D341Med (cell line): ENCODE measurements around the gene ASPHD2.
"Not testable (repeated sequence)": the region's sequence is repeated elsewhere in the genome, so short reads cannot be mapped to it uniquely, and the experiment has no call there.

Source experiments
- DNase-seq: peaks from one replicate; pipeline ENCODE4 v3.0.0; 2012; ENCODE audit warnings: low spot score

The ASPHD2 gene, protein sequence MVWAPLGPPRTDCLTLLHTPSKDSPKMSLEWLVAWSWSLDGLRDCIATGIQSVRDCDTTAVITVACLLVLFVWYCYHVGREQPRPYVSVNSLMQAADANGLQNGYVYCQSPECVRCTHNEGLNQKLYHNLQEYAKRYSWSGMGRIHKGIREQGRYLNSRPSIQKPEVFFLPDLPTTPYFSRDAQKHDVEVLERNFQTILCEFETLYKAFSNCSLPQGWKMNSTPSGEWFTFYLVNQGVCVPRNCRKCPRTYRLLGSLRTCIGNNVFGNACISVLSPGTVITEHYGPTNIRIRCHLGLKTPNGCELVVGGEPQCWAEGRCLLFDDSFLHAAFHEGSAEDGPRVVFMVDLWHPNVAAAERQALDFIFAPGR

DNA sequence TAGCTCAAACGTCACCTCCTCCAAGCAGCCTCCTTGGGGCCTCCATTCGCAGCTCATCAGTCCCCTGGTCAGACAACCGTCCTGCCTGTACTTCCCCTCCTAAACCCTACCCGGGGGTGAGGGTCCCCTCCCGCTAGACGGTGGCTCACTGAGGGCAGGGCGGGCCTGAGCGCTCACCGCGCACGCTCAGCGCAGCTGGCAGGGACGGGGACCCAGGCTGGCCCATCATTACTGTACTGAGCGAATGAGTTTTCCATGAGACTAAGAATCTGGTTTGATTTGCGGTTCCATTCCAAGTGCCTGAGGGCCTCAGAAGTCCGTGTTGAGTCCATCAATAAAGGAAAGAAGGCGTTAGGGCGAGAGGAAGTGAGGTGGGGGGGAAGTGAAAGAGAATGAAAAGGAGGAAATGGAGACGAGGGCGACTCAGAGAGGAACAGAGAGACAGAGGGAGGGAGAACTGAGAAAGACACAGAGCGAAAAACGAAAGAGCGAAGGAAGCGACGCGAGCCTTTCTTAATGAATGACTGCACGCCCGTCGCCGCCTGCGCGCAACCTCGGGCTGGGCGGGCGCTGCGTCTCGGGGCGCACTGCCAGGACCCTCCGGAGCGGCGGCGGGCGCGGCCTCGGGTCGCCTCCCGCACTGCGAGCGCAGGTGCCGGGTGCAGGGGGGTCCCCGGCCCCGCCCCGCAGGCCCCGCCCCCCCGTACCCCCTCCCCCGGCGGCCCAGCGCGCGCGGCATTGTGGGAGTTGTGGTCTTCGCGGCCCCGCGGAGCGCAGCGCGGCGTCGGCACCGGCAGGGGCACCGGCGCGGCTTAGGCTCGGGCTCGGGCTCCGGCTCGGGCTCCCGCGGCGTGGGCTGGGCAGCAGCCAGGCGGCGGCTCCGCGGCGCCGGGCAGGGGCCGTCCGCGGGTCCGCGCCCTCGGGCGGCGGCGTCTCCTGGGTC lies at the start of gene ASPHD2:
Gene ASPHD2 (plus strand): TSS at position 746 of the 943 bp plus-strand sequence. CDS start 4,356 bp downstream, outside the sequence.
- DNase-seq, result peak; percentile 95

GRCh38 chr22:26380072-26380830 lies 48.8 kb upstream of the ASPHD2 start:
- DNase-seq, result no peak

GRCh38 chr22:26382782-26383181 lies 46.3 kb upstream of the ASPHD2 start:
- no peak for DNase-seq

DNA sequence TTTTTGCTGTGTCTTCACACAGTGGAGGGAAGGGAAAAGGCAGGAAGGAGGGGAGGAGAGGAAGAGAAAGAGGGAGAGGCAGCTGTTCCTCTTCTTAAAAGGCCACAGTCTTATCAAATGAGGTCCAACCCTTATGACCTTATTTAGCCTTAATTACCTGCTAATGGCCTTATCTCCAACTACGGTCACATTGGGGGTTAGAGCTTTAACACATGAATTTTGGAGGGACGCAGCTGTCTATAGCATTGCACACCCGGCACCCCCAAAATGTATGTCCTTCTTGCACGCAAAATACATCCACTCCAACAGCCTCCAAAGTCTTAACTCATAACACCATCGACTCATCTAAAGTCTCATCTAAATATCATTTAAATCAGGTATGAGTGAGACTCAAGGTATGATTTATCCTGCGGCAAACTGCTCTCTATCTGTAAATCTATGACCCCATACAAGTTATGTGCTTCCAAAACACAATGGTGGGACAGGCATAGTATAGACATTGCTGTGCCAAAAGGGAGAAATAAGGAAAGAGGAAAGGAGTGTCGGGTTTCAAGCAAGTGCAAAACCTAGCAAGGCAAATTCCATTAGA lies 45.0 kb upstream of the ASPHD2 start:
- DNase-seq, result no peak

DNA sequence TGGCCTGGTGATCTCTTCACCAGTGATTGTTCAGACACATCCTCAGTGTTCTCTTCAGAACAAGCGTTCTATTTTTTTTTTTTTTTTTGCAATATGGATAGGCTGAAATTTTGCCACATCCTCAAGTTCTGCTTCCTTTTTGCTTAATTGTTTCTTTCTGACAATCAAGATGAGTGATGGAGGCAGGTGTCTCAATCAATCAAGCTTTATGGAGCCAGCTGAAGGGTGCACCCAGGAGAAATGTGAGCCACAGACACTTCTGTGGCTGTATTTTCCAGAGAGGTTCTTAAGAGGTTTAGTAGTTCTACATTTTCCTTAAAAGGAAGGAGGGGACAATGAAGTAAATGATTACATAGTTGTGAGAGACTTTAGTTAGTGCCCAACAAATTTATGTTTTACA lies 43.9 kb upstream of the ASPHD2 start:
- no peak for DNase-seq

- no peak for DNase-seq
Measured at GRCh38 chr22:26389125-26389524, 39.9 kb upstream of the ASPHD2 start.

DNA sequence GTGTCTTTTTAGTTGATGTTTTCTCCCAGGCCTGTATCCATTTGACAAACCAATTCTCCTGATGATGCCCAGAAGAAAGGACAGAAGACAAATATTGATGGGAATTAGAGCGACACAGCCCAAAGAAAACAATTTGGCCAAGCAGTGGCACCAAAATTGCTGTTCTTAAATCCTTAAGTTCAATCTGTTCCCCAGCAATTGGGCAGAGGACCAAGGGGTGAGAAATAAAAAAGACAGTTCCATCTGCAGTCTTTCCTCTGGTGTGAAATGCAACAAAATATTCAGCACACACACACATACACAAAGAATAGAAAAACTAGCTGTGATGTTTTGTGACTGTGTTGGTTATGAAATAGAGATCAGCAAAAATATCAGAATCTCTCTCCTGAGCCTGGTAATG lies 38.0 kb upstream of the ASPHD2 start:
- DNase-seq, result no peak

GRCh38 chr22:26391623-26392022 lies 37.4 kb upstream of the ASPHD2 start:
- no peak for DNase-seq

- no peak for DNase-seq
Measured at GRCh38 chr22:26393929-26394328, 35.1 kb upstream of the ASPHD2 start.

- no peak for DNase-seq
Measured at GRCh38 chr22:26394777-26395176, 34.3 kb upstream of the ASPHD2 start.

DNA sequence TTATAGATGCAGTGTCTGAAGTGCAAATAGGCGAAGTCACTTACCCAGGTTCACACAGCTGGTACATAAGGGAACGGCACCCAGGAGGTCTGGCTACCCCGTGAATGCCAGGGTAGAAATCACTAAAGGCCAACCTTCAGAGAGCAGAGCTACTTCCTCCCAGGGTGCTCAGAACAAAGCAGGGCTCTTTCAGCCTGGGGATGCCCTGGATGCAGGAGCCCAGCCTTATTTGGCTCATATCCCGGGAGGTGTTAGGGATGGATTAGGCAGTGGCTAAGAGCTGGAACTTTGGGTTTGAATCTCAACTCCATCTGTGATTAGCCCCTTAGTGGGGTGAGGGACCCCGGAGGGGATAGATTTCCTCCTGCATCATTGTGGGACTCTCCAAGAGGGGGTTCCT lies 33.1 kb upstream of the ASPHD2 start:
- peak; percentile 67 for DNase-seq

- DNase-seq, result peak; percentile 81
Measured at GRCh38 chr22:26398741-26399153, 30.3 kb upstream of the ASPHD2 start.

DNA sequence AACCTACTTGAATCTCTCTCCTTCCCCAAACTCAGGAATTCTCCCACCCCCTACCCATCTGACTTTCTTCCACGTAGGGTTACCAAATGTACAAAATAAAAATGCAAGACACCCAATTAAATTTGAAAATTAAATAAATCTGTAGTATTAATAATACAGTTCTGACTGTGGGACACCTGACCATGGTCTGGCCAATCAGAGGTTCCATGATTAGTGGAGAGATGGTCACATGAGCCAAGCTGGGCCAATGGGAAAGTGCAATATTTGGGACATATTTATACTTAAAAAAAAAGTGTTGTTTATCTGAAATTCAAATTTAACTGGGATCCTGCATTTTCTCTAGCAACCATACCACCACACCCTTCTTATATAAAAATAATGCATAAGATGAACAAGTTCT lies 29.8 kb upstream of the ASPHD2 start:
- no peak for DNase-seq

GRCh38 chr22:26401726-26402125 lies 27.3 kb upstream of the ASPHD2 start:
- DNase-seq, result no peak

- no peak for DNase-seq
Measured at GRCh38 chr22:26404851-26405421, 24.1 kb upstream of the ASPHD2 start.

GRCh38 chr22:26406118-26406517 lies 22.9 kb upstream of the ASPHD2 start:
- DNase-seq, result no peak

- DNase-seq, result not testable (repeated sequence)
Measured at GRCh38 chr22:26408562-26409220, 20.4 kb upstream of the ASPHD2 start.

DNA sequence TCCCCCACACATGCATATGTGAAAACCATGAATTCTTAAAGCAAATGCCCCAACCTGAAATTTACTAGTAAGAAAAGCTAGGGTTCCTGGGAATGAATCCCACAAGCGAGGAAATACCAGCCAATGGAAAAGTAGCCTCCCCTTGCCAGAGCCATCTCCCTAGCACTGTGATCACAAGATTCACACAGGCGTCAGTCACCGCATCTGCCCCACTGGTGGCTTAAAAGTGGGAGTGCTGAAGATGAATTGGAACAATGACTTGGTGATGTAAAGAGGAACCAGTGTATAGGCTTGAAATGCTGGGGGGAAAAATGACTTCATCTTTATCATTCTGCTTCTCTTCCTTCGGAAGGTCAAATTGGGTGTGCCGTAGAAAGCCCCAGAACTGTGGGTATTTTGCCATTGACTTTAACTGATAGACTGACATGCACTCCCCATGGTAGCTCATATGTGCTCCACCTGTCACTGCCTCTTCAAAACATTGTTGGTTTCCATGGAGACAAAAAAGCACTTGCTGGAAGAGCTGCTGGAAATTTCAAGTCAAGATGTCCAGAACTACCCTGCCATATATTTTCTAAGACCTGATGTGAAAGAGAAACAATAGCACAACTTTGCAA lies 19.2 kb upstream of the ASPHD2 start:
- no peak for DNase-seq

GRCh38 chr22:26410386-26410785 lies 18.7 kb upstream of the ASPHD2 start:
- DNase-seq, result no peak

DNA sequence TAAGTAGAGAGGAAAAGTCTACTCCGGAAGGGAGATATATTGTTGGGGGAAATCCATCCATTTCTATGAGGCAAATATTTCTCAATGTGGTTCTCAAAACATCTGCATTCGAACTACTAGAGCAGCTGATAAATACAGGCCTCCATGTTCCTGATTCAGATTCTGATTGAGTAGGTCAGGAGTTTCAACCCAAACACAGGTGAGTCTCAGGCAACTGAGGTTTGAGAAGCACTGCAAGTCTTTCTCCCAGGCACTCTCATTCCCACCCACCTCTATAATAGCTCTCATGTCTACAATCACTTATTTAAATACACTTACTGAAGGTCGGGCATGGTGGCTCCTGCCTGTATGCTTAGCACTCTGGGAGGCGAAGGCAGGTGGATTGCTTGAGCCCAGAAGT lies 14.7 kb upstream of the ASPHD2 start:
- no peak for DNase-seq

GRCh38 chr22:26416256-26416655 lies 12.8 kb upstream of the ASPHD2 start:
- no peak for DNase-seq
